HG02981 (cell line): ENCODE measurements around the gene WWOX.
A peak's percentile ranks its signal among the peaks of the same experiment; 100 is the strongest.

ENCODE experiments used
- ATAC-seq: cut with Tn5 transposase; IDR thresholded peaks from one replicate; pipeline ENCODE4 v1.9.1; 2021; ENCODE audit warnings: mild to moderate bottlenecking, moderate library complexity; ENCODE audit not compliant: unreplicated experiment

The WWOX gene

DNA sequence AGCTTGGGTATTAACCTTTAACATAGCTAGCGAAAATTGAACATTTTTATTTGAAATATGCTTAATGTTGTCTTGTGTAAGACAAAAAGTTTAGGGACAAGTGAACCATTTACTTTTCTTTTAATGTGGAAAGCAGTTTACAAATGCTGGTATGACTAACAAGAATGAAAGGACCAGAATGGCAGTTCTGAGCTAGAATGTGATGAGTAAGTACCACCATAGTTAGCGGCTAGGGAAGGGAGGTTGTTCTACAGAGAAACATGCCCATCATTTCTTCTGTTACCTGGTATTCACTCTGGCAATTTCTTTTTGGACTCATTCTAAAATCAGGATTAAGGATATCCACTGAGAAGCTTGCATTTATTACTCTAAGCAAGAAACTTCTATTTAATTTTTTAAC lies 121.1 kb downstream of the WWOX start:
- no peak for ATAC-seq

DNA sequence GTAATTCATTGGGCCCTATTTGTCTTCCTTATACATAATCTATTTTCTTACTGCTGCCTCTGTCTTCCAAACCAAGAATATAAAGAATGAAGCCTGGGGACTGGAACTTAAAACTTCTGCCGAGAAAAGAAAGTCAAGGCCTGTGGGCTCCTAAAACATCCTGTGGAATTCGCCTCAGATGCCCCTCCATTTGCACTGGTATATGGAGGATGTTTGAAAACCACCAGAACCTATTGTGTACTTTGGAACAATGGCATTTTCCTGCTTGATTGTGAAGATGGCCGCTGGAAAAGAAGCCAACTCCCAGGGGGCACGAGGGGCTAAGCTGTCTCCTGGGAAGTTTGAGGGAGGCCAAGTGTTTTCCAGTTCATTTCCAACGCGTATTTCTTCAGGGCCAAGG lies 122.4 kb downstream of the WWOX start:
- ATAC-seq, result no peak

DNA sequence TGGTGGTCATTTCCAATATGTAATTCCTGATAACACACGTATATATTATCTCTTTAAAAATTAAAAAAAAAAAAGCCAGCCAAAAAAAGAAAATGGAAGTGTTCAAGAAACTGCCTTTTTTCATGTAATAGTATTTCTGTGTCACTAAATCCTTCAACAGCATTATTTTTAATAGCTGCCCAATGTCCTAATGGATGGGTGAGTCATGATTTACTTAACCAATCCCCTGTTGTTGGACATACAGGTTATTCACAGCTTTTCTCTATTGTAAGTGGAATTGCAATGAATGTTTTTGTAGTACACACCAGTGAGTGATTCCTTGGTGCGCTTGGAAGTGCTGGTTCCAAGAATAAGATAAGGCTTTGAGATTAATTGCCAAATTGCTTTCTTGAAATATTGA lies 124.9 kb downstream of the WWOX start:
- ATAC-seq, result no peak

DNA sequence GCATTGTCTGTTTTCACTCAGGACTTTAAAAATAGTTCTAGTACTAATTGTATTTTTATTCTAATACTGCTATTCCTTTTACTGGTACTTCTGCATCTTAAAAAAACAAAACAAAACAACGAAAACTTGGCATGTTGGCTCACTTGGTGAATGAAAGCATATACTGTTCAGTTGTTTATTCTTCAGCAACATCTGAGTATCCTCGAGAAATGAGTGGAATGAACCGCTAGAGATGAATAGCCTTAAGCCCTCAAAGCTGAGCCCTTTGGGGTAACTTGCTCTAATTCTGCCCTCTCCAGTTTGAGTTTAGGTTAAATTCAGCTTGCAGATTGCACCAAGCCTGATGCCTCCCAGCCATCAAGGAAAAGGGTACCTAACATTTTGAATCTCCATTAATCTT lies 126.5 kb downstream of the WWOX start:
- ATAC-seq, result no peak

DNA sequence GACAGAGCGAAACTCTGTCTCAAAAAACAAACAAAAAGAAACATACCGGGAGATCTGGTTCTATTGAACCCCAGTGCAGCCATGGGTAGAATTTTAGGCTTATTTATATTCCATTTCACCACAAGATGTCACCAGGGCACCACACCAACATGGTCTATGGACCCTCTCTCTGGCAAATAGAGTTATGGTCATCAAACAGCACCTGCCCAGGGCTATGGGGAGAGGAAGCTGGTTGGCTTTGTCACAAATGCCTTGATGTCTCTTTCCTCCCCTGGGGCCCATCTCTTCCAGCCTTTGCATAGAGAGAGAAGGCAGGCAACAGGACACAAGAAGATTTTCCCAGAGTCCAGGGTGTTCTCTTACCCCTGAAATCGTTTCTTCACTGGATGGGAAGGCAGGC lies 128.4 kb downstream of the WWOX start:
- ATAC-seq, result no peak

DNA sequence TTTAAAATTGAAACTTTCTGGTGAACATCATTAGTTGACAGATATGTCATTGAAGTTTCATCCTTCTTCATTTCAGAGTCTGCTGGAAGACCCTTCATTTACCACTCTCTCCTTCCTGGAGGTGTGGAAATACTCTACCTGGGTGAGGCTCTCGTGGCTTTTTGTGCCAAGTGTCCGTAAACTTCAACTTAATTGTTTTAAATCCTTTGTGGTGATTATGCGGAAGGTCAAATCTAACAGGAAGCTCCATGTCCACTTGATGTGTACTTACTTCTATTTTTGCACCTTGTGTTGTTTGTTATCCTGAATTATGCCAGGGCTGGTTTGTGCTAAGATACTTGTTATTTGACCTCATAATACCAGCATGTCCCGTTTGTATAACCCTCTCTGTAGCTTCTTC lies 129.2 kb downstream of the WWOX start:
- ATAC-seq, result no peak

DNA sequence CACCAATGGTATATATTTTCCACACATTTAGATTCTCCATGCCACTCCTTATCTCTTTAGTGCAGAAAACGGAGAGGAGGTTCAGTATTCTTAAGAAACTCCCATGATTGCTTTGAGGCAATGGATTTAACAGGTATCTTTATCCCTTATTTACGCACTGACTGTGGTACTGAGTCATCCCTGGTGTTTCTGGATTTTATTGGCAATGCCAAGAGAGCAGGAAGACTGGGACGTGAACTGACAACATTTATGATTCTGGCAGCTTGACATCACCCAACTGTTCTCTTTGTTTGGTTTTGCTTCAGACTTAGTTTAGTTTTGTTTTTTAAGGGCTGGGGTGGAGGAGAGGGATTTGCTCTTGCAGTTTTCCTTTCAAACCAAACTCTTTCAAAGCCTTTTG lies 131.4 kb downstream of the WWOX start:
- ATAC-seq, result no peak

DNA sequence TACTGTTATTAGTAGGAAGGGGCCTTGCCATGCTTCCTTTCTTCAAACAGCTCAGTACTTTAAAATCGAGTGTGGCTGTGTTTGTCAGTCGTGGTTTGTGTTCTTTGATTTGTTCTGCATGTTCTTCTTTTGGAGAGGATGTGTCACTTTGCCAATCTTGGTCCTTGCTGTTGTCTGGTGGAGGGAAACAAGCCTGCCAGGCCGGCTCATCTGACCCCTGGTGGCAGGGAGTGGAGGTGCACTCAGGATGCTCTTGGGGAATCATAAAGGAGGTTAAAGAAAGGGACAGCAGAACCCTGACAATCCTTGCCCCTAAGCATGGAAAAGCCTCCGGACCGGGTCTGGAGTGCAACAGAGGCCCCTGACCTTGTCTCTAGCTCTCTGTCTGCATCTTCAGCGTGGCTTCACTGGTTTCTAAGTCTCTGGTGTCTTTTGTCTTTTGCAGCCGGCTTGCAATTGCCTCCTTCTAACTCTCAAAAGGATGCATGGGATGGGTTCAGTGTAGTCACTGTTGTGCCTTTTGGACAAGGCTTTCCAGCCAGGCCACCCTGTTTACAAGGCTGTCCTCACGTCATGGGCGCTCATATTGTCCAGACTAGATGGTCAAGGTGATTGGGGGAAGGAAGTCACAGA lies 135.8 kb downstream of the WWOX start:
- peak; percentile 97 for ATAC-seq

DNA sequence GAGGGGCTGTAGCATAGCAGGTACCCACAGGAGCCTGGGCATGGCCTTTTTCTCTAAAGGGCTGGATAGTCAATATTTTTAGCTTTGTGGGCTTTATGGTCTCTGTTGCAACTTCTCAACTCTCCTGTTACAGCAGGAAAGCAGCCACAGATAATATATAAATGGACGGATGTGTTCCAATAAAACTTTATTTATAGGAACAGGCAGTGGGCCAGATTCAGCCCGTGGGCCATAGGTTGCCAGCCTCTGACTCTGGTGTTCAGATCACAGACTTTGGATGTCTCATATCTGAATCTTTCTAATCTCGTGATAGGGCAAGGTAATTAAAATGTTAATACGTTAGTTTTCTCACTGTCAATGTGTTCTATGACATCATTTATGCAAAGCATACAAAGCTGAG lies 136.4 kb downstream of the WWOX start:
- no peak for ATAC-seq

DNA sequence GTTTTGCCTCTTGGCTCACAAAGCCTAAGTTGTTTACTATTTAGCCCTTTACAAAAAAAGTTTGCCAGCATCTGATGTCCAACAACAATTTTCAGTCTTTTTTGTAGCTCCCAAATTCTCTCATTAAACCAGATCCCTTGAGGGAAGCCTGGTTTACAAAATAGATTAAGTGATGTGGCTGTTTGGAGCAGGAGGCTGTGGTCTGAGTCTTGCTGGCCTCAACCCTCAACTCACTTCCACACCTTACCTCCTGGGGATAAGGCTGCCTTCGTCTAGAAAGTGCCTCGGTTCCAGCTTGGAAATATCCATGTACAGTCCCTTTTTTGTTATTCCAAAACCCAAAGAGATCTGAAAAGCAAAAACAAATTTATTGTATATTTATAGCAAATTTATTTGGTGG lies 138.4 kb downstream of the WWOX start:
- ATAC-seq, result no peak

DNA sequence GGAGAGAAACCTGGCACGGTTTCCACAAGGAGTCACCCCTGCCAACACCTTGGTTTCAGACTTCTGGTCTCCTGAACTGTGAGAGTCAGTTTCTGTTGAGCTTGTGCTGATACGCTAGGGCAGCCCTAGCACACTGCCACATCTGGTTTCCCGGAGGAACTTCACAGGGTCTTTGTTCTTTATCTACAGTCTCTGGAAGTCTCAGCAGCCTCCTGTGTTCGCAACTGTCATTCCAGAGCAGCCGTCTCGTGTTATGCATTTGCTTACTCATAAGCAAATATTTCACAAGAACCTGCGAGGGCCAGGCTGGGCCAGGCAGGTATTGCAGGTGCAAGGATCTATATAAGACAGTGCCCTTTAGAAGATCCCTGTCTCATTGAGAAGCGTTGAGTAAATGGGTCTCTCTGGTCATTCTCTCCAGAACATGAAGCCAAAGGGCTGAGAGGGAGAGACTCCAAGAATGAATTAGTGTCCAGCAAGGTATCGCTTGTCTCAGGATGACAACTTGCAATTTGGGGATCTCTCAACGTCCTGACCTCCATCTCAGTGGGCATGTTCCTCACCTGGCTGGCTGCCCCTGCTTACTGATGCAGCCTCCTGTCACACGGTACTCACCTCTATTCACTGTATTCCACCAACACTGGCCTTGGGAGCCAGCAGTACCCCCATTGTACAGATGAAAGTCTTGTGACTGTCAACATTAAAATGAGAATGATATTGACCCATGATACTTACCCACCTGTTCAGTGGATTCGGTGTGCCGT lies 141.2 kb downstream of the WWOX start:
- ATAC-seq, result no peak

DNA sequence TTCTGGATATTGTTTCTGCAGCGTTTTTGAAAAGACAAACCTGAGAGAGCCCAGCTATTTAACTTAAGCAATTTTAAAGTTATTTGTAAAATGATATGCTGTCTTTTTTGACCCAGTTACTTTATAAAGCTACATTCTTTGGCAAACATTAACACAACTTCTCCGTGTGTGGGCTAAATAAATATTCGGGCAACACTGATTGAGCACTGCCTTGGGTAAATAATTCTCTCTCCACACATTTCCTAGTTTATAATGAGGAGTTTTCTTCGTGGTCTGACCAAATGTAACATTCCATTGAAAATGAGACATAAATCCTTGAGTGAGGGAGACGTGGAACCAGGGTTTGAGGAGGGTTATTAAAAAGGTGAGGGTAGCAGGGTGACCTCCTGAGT lies 142.8 kb downstream of the WWOX start:
- ATAC-seq, result no peak

DNA sequence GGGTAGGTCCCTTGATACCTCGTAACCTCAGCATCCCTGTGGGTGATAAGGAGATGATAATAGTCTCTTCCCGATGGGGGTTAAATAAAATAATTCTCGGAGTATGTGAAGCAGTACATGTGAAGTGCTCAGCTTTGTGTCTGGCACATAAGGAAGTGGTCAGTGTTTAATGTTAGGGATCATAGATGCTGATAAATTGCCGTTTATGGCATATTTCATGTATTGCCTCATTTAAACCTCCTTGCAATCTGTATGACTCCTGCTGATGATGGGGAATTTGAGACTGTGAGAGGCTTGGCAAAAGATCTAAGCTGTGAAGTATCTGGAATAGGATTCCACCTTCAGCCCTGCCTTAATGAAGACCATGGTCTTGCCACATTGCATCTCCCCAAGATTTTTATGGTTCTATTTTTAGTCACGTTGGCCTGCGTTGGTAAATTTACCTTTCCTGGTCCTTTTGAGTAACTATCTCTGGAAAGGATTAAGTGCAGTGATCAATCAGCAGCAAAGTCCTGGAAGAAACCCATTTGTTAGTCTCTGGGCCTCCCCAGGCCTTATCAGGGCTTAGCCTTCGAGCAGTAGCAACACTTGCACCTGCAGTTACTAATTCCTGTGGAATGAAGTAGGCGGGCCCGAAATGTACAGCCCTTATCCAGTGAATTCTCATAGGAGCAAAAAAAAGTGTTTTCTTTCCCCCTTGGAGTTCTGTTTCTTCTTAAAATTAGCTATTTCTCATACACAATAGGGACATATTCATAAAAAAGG lies 144.9 kb downstream of the WWOX start:
- no peak for ATAC-seq

DNA sequence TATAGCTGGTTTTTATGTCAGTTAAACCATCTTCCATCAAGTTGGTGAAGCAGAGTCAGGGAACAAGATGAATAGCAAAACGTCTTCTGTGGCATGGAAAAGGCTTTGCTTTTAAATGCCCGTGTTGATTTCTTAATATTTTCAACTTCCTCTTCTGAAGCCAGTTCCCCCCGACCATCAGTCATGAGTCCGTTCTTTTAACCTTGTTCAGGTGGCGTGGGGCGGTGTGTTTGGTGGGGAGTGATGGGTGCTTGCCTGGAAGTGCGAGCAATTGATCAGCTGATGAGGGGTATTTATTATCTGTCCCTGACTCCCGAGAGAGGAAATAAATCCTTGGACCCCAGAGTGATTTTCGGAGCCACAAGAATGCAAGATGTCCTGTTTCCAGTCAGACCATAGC lies 147.1 kb downstream of the WWOX start:
- ATAC-seq, result no peak

DNA sequence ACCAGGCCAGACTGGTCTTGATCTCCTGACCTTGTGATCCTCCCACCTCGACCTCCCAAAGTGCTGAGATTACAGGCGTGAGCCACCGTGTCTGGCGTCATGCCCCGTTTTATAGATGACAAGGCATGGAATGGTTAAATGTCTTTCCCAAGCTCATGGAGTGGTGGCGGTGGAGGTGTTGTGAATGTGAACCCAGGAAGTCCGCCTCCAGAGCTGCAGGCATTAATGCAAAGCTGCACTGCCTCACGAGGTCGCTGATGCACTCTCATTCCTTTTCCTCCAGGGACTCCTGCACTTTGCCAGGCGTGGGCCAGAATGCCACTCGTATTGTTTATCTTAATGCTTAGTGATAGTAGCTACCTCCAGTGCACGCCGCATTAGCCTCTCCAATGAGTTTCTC lies 149.6 kb downstream of the WWOX start:
- no peak for ATAC-seq

DNA sequence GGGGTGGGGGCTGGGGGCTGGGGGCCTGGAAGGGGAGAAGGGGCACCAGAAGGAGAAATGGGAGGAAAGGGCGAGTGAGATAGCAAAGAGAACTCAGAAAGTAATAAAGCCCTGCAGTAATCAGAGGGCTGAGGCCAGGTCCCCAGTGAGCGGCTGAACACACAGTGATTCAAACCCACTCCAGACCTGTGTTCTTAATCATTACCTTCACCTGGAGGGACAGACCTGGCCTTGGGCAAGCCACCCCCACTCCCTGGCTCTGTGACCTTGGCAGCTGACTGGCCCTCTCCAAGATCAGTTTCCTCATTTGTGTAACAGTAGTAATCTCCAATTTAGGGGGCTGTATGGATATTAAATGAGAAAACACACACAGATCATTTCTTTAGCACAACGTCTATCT lies 150.4 kb downstream of the WWOX start:
- no peak for ATAC-seq

DNA sequence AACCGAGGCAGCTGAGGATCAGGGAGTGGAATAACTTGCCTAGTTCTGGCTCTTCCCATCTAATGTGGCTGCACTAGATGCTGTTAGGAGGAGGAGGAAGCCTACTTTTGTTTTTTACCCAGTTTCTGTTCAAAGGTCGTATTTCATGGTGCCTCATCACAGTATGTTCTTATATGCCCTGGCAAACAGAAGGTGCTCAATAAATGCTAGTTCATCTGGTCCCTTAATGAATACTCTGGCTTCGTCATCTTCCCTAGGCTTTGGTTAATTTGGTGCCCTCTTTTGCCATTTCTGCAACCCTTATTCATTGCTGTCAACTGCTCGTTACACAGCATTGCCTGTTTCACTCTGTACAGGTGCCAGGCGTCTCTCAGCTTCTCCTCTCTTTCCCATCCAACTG lies 151.7 kb downstream of the WWOX start:
- no peak for ATAC-seq

DNA sequence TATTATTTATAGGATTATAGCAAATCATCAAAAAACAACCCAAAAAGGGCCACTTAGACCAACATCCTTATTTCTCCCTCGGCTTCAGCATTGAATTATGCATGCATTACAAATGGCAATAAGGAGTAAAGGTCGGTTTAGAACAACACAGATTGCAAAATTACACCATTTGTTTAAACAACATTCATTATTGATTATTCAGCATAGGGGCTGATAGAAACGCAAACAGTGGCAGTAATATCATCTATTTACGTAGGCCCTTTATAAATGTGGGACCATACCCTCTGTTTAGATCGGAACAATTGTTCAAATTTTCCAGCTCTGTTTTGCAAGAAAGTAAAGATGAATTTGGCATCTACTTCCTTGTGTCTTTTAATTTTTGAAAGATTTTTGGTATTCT lies 153.3 kb downstream of the WWOX start:
- ATAC-seq, result no peak

DNA sequence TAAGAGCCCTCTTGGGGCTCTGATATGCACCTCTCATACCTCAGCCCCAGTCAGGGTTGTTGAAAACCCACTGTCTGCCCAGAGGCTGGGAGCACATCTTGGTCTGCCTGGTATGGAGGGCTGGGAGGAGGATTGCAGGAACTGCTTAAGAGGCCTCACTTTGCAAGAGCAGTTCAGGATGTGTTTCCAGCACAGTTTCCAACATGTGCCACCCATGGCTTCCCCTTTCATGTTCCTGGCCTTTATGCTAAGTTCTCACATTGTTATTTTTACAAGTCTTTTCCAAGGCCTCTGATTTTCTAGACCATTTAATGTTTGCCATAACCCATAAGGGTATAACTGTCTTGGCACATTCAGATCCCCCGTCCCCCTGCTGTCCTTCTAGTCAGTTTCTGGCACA lies 155.4 kb downstream of the WWOX start:
- ATAC-seq, result no peak

DNA sequence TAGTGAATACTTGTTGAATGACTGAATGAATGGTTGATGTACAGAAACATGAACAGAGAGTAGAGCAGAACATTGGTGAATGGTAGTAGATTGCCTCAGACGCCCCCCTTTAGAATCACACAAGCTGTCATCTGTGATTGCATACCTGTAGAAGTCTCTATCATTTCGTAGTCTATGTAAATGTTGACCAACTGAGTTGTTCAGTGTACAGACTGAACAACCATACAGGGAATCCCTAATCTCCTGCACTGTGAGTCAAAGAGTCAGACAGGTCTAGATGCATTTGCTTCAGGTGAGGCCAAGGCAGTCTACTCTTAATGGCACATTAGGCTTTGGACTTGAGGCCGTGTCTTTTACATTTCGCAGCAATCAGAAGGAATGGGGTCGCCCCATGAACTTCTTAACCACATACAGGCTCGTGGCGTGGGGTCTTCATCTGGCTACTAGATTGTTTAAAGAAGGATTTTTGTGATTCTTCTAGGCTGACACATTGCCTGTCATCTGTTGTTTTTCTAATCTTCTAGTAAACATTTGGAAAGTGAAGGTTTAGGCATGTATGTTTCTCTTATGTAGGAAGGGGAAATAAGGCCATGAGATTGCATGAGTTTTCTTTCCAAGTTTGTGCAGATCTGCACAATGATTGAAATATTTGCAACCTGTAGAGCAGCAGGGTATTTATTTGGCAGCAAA lies 157.4 kb downstream of the WWOX start:
- ATAC-seq, result no peak

DNA sequence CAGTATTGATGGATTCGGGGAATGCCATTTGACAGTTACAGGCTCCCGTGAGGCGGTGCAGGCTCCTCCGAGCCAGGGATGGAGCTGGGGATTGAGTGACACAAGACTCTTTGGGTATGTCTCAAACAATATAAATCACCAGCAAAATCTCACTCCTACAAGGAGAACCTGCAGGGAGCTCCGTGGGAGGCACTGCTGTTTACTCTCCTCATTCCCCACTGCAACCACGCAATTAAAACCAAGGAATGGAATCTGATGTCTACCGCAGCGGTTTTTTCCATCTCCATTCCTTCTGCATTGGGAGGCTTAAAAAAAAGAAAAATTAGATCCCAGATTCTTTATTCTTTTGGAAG lies 157.9 kb downstream of the WWOX start:
- no peak for ATAC-seq
